Astrocyte (in vitro differentiated cells and primary cell): Measurements from ENCODE around the gene OR6J1. TPM values are rescaled to one million over a fixed set of nuclear protein-coding genes. Genes with fewer than 3 reads are reported as not detected.

ENCODE experiments used
- DNase-seq: peaks from one replicate; pipeline ENCODE4 v3.0.0-alpha.2; 2010; ENCODE audit warnings: low read depth
- FAIRE-seq: peaks from 2 replicates; lab custom pipeline; 2011; peaks lifted over from hg19 to GRCh38; lab: Jason Lieb, UNC
- H2AFZ ChIP-seq: 2 replicates; pipeline ENCODE4 v1.6.0; 2012; ENCODE audit warnings: low read depth, low read length, inconsistent platforms
- H3K27ac ChIP-seq: 2 replicates; pipeline ENCODE4 v1.5.1; 2011; ENCODE audit warnings: low read depth, low read length, inconsistent platforms
- H3K27me3 ChIP-seq: 2 replicates; pipeline ENCODE4 v1.6.0; 2011; ENCODE audit warnings: low read length, inconsistent platforms; ENCODE audit not compliant: insufficient read depth
- H3K36me3 ChIP-seq: 2 replicates; pipeline ENCODE4 v1.5.1; 2011; ENCODE audit warnings: low read length, inconsistent platforms; ENCODE audit not compliant: insufficient read depth
- H3K4me1 ChIP-seq: 2 replicates; pipeline ENCODE4 v1.5.1; 2011; ENCODE audit warnings: low read length, inconsistent platforms; ENCODE audit not compliant: insufficient read depth
- H3K4me2 ChIP-seq: 2 replicates; pipeline ENCODE4 v1.6.0; 2012; ENCODE audit warnings: low read length, inconsistent platforms
- H3K4me3 ChIP-seq: 2 replicates; pipeline ENCODE4 v1.5.1; 2011; ENCODE audit warnings: low read depth, mild to moderate bottlenecking, low read length, inconsistent platforms; ENCODE audit not compliant: insufficient read depth
- H3K79me2 ChIP-seq: 2 replicates; pipeline ENCODE4 v1.6.0; 2012; ENCODE audit warnings: mild to moderate bottlenecking, low read length, inconsistent platforms; ENCODE audit not compliant: insufficient read depth
- H3K9ac ChIP-seq: 2 replicates; pipeline ENCODE4 v1.6.0; 2012; ENCODE audit warnings: mild to moderate bottlenecking, low read length, inconsistent platforms
- H3K9me3 ChIP-seq: 2 replicates; pipeline ENCODE4 v1.5.1; 2012; ENCODE audit warnings: low read depth, mild to moderate bottlenecking, low read length, inconsistent platforms; ENCODE audit not compliant: insufficient read depth
- H4K20me1 ChIP-seq: 2 replicates; pipeline ENCODE4 v1.6.0; 2012; ENCODE audit warnings: low read length, inconsistent platforms; ENCODE audit not compliant: insufficient read depth
- H3K27ac Mint-ChIP-seq: one replicate; pipeline ENCODE4 v1.8.0; 2021; ENCODE audit warnings: mild to moderate bottlenecking, mixed read lengths; ENCODE audit not compliant: unreplicated experiment
- H3K27me3 Mint-ChIP-seq: one replicate; pipeline ENCODE4 v1.8.0; 2021; ENCODE audit warnings: low read depth, mixed read lengths; ENCODE audit not compliant: unreplicated experiment
- H3K36me3 Mint-ChIP-seq: one replicate; pipeline ENCODE4 v1.8.0; 2021; ENCODE audit warnings: low read depth, mixed read lengths; ENCODE audit not compliant: unreplicated experiment
- H3K4me1 Mint-ChIP-seq: one replicate; pipeline ENCODE4 v1.8.0; 2021; ENCODE audit warnings: low read depth, mixed read lengths; ENCODE audit not compliant: unreplicated experiment
- H3K4me3 Mint-ChIP-seq: one replicate; pipeline ENCODE4 v1.8.0; 2021; ENCODE audit warnings: mild to moderate bottlenecking, moderate library complexity, mixed read lengths; ENCODE audit not compliant: unreplicated experiment
- H3K9me3 Mint-ChIP-seq: one replicate; pipeline ENCODE4 v1.8.0; 2021; ENCODE audit warnings: mild to moderate bottlenecking, mixed read lengths; ENCODE audit not compliant: unreplicated experiment
- EZH2 ChIP-seq: IDR thresholded peaks from 2 replicates; pipeline ENCODE4 v1.6.1; 2012; ENCODE audit warnings: mild to moderate bottlenecking, low read length, inconsistent platforms; ENCODE audit not compliant: insufficient read depth
- total RNA-seq: library from RNA; stranded (reverse); gene quantifications from 2 replicates; pipeline ENCODE4 v1.2.1, GENCODE V29; 2021
- TF ChIP-seq, protein P1 (sequence below): IDR thresholded peaks from 2 replicates; pipeline ENCODE4 v1.5.1; 2011; ENCODE audit warnings: low read depth, mild to moderate bottlenecking, inconsistent platforms, low read length, moderate library complexity; ENCODE audit not compliant: insufficient read depth

The OR6J1 gene
- total RNA-seq, 1 donor from 2014 or later, result not detected

DNA sequence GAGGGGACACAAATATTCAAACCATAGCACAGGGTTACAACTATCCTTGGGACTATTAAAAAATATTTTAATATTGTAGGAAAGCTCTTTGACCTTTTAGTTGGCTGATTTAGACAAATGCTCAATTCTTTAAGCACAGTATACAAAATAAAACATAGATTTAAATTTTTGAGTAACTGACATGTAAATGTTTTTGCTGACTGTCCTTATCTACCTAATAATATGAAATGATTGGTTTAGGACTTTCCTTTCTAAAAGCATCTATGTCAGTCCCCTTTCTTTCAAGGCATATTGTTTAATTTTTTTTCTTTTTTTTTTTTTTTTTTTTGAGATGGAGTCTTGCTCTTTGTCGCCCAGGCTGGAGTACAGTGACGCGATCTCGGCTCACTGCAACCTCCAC is 16.5 kb upstream of the OR6J1 start:
- H4K20me1 ChIP-seq, result no peaks in the 10 kb centered on the region
- no peak for DNase-seq
- H3K36me3 ChIP-seq, result no peaks in the 10 kb centered on the region
- H3K27ac ChIP-seq, result no peak overlapping the region
- H3K4me3 ChIP-seq, result no peak overlapping the region
- no peak overlapping the region for H3K4me2 ChIP-seq
- no peak overlapping the region for H2AFZ ChIP-seq
- H3K36me3 Mint-ChIP-seq, result no peaks in the 10 kb centered on the region
- H3K4me3 Mint-ChIP-seq, result no peak overlapping the region
- H3K4me1 Mint-ChIP-seq, result peaks cover 18% of the 10 kb centered on the region
- H3K4me1 ChIP-seq, result peaks cover 16% of the 10 kb centered on the region
- no peak for FAIRE-seq
- no peak for TF ChIP-seq EZH2
- TF ChIP-seq, protein P1, sequence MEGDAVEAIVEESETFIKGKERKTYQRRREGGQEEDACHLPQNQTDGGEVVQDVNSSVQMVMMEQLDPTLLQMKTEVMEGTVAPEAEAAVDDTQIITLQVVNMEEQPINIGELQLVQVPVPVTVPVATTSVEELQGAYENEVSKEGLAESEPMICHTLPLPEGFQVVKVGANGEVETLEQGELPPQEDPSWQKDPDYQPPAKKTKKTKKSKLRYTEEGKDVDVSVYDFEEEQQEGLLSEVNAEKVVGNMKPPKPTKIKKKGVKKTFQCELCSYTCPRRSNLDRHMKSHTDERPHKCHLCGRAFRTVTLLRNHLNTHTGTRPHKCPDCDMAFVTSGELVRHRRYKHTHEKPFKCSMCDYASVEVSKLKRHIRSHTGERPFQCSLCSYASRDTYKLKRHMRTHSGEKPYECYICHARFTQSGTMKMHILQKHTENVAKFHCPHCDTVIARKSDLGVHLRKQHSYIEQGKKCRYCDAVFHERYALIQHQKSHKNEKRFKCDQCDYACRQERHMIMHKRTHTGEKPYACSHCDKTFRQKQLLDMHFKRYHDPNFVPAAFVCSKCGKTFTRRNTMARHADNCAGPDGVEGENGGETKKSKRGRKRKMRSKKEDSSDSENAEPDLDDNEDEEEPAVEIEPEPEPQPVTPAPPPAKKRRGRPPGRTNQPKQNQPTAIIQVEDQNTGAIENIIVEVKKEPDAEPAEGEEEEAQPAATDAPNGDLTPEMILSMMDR, result no peak
- no peaks in the 10 kb centered on the region for H3K9me3 Mint-ChIP-seq
- H3K9ac ChIP-seq, result no peak overlapping the region
- no peaks in the 10 kb centered on the region for H3K27me3 Mint-ChIP-seq
- no peaks in the 10 kb centered on the region for H3K9me3 ChIP-seq
- H3K27ac Mint-ChIP-seq, result no peak overlapping the region
- no peaks in the 10 kb centered on the region for H3K79me2 ChIP-seq
- H3K27me3 ChIP-seq, result no peaks in the 10 kb centered on the region

DNA sequence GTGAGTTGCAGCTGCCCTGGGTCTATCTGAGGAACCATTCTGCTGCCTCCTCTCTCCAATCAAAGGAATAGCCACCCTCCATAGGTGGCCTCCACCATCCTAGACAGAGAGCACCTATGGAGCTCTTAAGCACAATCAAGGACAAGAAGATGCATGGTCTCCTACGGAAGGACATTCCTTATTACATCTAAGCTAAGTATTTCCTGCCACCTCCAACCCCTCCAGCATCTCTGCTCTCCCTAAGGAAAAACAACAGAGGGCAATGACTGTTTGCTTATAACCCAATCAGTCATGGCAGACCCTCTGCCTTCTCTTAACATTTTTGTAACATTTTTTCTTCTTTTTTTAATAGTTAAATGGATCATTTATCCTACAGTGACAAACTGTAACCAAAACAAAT is 14.8 kb upstream of the OR6J1 start:
- H3K36me3 ChIP-seq, result no peaks in the 10 kb centered on the region
- no peak for TF ChIP-seq EZH2
- TF ChIP-seq, protein P1, result no peak
- H3K9ac ChIP-seq, result no peak overlapping the region
- Mint-ChIP-seq H3K4me3 (no peak overlapping the region), H3K27ac (no peak overlapping the region), H3K9me3 (no peaks in the 10 kb centered on the region), H3K27me3 (no peaks in the 10 kb centered on the region), H3K36me3 (no peaks in the 10 kb centered on the region), H3K4me1 (peaks cover 18% of the 10 kb centered on the region)
- H2AFZ ChIP-seq, result no peak overlapping the region
- no peaks in the 10 kb centered on the region for H3K27me3 ChIP-seq
- DNase-seq, result no peak
- H3K9me3 ChIP-seq, result no peaks in the 10 kb centered on the region
- no peaks in the 10 kb centered on the region for H4K20me1 ChIP-seq
- no peak for FAIRE-seq
- no peaks in the 10 kb centered on the region for H3K79me2 ChIP-seq
- H3K4me3 ChIP-seq, result no peak overlapping the region
- no peak overlapping the region for H3K27ac ChIP-seq
- H3K4me2 ChIP-seq, result no peak overlapping the region
- H3K4me1 ChIP-seq, result peaks cover 16% of the 10 kb centered on the region

DNA sequence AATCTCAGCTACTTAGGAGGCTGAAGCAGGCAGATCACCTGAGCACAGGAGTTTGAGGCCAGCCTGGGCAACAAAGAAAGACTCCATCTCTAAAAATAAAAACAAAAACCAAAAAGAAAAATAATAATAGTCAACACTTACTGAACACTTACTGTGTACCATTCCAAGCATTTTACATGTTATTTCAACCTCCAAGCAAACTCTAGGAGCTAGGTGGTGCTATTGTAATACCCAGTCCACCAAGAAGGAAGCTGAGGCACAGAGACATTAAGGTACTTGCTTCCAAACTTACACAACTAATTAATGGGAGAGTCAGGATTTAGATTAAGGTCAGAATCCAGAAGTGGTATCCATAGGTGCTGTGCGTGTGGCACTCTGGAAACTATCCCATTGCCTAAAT is 13.7 kb upstream of the OR6J1 start:
- H3K9me3 ChIP-seq, result no peaks in the 10 kb centered on the region
- Mint-ChIP-seq H3K4me3 (no peak overlapping the region), H3K27ac (peak overlapping the region; percentile 18), H3K27me3 (no peaks in the 10 kb centered on the region), H3K4me1 (peaks cover 23% of the 10 kb centered on the region), H3K36me3 (no peaks in the 10 kb centered on the region), H3K9me3 (no peaks in the 10 kb centered on the region)
- H2AFZ ChIP-seq, result no peak overlapping the region
- TF ChIP-seq EZH2, result no peak
- TF ChIP-seq, protein P1, result peak; percentile 32
- no peaks in the 10 kb centered on the region for H3K27me3 ChIP-seq
- H3K4me3 ChIP-seq, result no peak overlapping the region
- peaks cover 16% of the 10 kb centered on the region for H3K4me1 ChIP-seq
- H3K36me3 ChIP-seq, result no peaks in the 10 kb centered on the region
- H3K9ac ChIP-seq, result peak overlapping the region; percentile 30
- FAIRE-seq, result no peak
- H3K79me2 ChIP-seq, result no peaks in the 10 kb centered on the region
- peak; percentile 48 for DNase-seq
- H3K4me2 ChIP-seq, result no peak overlapping the region
- H3K27ac ChIP-seq, result peak overlapping the region; percentile 46
- H4K20me1 ChIP-seq, result no peaks in the 10 kb centered on the region
